ENCODE data around the gene TNIK. TPM values are rescaled to one million over a fixed set of nuclear protein-coding genes. Genes with fewer than 3 reads are reported as not detected.

TNIK gene
- total and polyA plus RNA-seq, 2 experiments from 2014 or later, result 14.6 to 34.3 TPM

DNA sequence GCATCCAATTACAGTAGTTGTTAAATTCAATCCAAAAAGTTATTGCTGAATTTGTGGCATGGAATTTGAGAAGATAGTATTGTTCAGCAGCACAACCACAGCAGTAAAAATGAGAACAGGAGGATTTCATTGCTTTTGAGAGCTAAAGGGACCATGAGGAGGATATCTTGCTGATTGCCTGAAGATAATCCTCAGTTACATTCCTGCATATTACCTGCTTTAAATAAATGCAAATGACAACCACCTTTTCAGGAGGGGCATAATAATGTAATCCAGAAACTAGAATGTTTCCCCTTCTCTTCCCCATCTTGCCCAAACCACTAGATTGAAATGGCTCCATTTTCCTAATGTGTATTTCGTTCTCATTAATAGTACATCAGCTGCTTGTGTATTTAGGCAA, 398.5 kb downstream of the TNIK start:
- Histone ChIP-seq H3F3A (replicated peaks; ENCODE audit: low read depth) (no peaks in the 10 kb centered on the region), H3K36me3 (ENCODE audit: insufficient read depth) (no peaks in the 10 kb centered on the region), H3K27me3 (ENCODE audit: insufficient read depth) (no peaks in the 10 kb centered on the region), H3K9me2 (ENCODE audit: insufficient read depth) (peaks cover 4% of the 10 kb centered on the region; the same call in 1 of the 2 replicates), H3K4me3 (no peak overlapping the region), H2AFZ (no peak overlapping the region), H3K4me2 (no peak overlapping the region), H3K4me1 (ENCODE audit: insufficient read depth) (peaks cover 11% of the 10 kb centered on the region; the same call in 1 of the 2 replicates), H4K20me1 (replicated peaks; ENCODE audit: insufficient read depth) (no peaks in the 10 kb centered on the region), H3K79me2 (replicated peaks; ENCODE audit: insufficient read depth) (no peaks in the 10 kb centered on the region), H3K27ac (ENCODE audit: low read depth) (no peak overlapping the region)
- peak overlapping the region; percentile 60 for H3K27ac Mint-ChIP-seq
- peaks cover 20% of the 10 kb centered on the region for H3K4me1 Mint-ChIP-seq
- H3K4me3 Mint-ChIP-seq, result no peak overlapping the region
- H3K36me3 Mint-ChIP-seq (ENCODE audit: low read depth), result peaks cover 21% of the 10 kb centered on the region
- no peaks in the 10 kb centered on the region; the same call in 2 of the 3 replicates for H3K9me3 Mint-ChIP-seq
- ATAC-seq (peak; percentile 81), DNase-seq (ENCODE audit: low spot score) (peak; percentile 42)
- TF ChIP-seq, protein P1, sequence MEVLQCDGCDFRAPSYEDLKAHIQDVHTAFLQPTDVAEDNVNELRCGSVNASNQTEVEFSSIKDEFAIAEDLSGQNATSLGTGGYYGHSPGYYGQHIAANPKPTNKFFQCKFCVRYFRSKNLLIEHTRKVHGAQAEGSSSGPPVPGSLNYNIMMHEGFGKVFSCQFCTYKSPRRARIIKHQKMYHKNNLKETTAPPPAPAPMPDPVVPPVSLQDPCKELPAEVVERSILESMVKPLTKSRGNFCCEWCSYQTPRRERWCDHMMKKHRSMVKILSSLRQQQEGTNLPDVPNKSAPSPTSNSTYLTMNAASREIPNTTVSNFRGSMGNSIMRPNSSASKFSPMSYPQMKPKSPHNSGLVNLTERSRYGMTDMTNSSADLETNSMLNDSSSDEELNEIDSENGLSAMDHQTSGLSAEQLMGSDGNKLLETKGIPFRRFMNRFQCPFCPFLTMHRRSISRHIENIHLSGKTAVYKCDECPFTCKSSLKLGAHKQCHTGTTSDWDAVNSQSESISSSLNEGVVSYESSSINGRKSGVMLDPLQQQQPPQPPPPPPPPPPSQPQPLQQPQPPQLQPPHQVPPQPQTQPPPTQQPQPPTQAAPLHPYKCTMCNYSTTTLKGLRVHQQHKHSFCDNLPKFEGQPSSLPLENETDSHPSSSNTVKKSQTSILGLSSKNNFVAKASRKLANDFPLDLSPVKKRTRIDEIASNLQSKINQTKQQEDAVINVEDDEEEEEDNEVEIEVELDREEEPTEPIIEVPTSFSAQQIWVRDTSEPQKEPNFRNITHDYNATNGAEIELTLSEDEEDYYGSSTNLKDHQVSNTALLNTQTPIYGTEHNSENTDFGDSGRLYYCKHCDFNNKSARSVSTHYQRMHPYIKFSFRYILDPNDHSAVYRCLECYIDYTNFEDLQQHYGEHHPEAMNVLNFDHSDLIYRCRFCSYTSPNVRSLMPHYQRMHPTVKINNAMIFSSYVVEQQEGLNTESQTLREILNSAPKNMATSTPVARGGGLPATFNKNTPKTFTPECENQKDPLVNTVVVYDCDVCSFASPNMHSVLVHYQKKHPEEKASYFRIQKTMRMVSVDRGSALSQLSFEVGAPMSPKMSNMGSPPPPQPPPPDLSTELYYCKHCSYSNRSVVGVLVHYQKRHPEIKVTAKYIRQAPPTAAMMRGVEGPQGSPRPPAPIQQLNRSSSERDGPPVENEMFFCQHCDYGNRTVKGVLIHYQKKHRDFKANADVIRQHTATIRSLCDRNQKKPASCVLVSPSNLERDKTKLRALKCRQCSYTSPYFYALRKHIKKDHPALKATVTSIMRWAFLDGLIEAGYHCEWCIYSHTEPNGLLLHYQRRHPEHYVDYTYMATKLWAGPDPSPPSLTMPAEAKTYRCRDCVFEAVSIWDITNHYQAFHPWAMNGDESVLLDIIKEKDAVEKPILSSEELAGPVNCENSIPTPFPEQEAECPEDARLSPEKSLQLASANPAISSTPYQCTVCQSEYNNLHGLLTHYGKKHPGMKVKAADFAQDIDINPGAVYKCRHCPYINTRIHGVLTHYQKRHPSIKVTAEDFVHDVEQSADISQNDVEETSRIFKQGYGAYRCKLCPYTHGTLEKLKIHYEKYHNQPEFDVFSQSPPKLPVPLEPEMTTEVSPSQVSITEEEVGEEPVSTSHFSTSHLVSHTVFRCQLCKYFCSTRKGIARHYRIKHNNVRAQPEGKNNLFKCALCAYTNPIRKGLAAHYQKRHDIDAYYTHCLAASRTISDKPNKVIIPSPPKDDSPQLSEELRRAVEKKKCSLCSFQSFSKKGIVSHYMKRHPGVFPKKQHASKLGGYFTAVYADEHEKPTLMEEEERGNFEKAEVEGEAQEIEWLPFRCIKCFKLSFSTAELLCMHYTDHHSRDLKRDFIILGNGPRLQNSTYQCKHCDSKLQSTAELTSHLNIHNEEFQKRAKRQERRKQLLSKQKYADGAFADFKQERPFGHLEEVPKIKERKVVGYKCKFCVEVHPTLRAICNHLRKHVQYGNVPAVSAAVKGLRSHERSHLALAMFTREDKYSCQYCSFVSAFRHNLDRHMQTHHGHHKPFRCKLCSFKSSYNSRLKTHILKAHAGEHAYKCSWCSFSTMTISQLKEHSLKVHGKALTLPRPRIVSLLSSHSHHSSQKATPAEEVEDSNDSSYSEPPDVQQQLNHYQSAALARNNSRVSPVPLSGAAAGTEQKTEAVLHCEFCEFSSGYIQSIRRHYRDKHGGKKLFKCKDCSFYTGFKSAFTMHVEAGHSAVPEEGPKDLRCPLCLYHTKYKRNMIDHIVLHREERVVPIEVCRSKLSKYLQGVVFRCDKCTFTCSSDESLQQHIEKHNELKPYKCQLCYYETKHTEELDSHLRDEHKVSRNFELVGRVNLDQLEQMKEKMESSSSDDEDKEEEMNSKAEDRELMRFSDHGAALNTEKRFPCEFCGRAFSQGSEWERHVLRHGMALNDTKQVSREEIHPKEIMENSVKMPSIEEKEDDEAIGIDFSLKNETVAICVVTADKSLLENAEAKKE (CRISPR knock-in tag; IDR thresholded peaks at IDR 0.05), result 0 out of 2 replicates have a peak, but pooled peaks have one; percentile 13
- TF ChIP-seq EZH2phosphoT487 (IDR thresholded peaks at IDR 0.05; ENCODE audit: unreplicated experiment), result no peak
- no peaks in the 10 kb centered on the region for H3K27me3 Mint-ChIP-seq (ENCODE audit: insufficient read depth, low read depth, poor library complexity)

DNA sequence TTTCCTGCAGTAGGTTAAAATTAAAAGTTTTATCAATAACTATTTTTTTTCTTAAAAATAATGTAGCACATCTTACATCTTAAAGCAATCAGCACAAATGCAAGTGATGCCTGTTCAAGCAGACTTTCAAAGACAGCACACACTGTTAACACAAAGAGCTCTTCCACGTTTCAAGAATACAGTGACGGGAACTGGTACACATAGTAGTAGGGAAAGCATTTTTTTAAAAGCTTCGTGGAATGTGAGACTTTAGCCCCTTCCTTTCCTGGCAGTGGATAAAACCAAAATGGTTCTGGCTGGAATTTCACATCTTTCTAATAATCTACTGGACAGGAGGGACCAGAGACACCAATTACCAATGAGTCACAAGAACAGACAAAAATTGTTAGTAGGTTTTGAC, 400.2 kb downstream of the TNIK start:
- no peaks in the 10 kb centered on the region for H3F3A ChIP-seq (replicated peaks; ENCODE audit: low read depth)
- no peak overlapping the region for H2AFZ ChIP-seq
- no peaks in the 10 kb centered on the region for H3K27me3 ChIP-seq (ENCODE audit: insufficient read depth)
- Mint-ChIP-seq H3K4me1 (peaks cover 20% of the 10 kb centered on the region), H3K27me3 (ENCODE audit: insufficient read depth, low read depth, poor library complexity) (no peaks in the 10 kb centered on the region), H3K27ac (no peak overlapping the region), H3K9me3 (no peaks in the 10 kb centered on the region; the same call in 2 of the 3 replicates), H3K4me3 (no peak overlapping the region), H3K36me3 (ENCODE audit: low read depth) (peaks cover 7% of the 10 kb centered on the region; the same call in 1 of the 3 replicates)
- no peak overlapping the region for H3K4me3 ChIP-seq
- H3K4me1 ChIP-seq (ENCODE audit: insufficient read depth), result peaks cover 11% of the 10 kb centered on the region; the same call in 1 of the 2 replicates
- H3K27ac ChIP-seq (ENCODE audit: low read depth), result no peak overlapping the region
- ATAC-seq, result no peak
- no peak overlapping the region for H3K4me2 ChIP-seq
- no peaks in the 10 kb centered on the region for H3K36me3 ChIP-seq (ENCODE audit: insufficient read depth)
- no peaks in the 10 kb centered on the region for H4K20me1 ChIP-seq (replicated peaks; ENCODE audit: insufficient read depth)
- H3K9me2 ChIP-seq (ENCODE audit: insufficient read depth), result peaks cover 4% of the 10 kb centered on the region; the same call in 1 of the 2 replicates
- no peak for DNase-seq (ENCODE audit: low spot score)
- no peaks in the 10 kb centered on the region for H3K79me2 ChIP-seq (replicated peaks; ENCODE audit: insufficient read depth)
- TF ChIP-seq JUNB (IDR thresholded peaks at IDR 0.05; ENCODE audit: unreplicated experiment), result no peak
- TF ChIP-seq, protein P1 (CRISPR knock-in tag; IDR thresholded peaks at IDR 0.05), result no peak
